H1 (cell line): Measurements from ENCODE around the gene CRADD. TPM values are rescaled to one million over a fixed set of nuclear protein-coding genes. Genes with fewer than 3 reads are reported as not detected.

Source experiments
- CTCF ChIA-PET: fragments of 300-600 bp; sonication (Branson Sonifier 250); formaldehyde crosslinking; loops from one replicate; lab custom pipeline; 2021; ENCODE audit not compliant: partially characterized antibody; lab: Charles Lee
- POLR2A ChIA-PET: fragments of 300-600 bp; sonication (Branson Sonifier 250); formaldehyde crosslinking; loops from one replicate; lab custom pipeline; 2021; ENCODE audit warnings: inconsistent platforms; ENCODE audit not compliant: partially characterized antibody; lab: Charles Lee
- DNase-seq, 2 experiments: peaks; one replicate each; pipeline versions ENCODE4 v3.0.0 to v3.0.0-alpha.2; 2010 to 2022; ENCODE audit warnings: low spot score in 2 of 2, low read depth in 1 of 2, mixed read lengths in 1 of 2
- FAIRE-seq: peaks from 2 replicates; lab custom pipeline; 2011; peaks lifted over from hg19 to GRCh38; lab: Jason Lieb, UNC
- H2AFZ ChIP-seq: 2 replicates; pipeline ENCODE4 v1.8.1; 2012; ENCODE audit warnings: low read length, inconsistent platforms
- H2AK5ac ChIP-seq: 2 replicates; pipeline ENCODE4 v1.6.1; 2013; ENCODE audit warnings: low read depth, low read length
- H2BK120ac ChIP-seq: replicated peaks from 2 replicates; pipeline ENCODE3; 2013; ENCODE audit warnings: low read depth, low read length, inconsistent platforms
- H2BK12ac ChIP-seq: 2 replicates; pipeline ENCODE4 v1.6.1; 2013; ENCODE audit warnings: low read depth, low read length
- H2BK15ac ChIP-seq: 2 replicates; pipeline ENCODE4 v1.6.1; 2013; ENCODE audit warnings: low read length
- H2BK20ac ChIP-seq: 2 replicates; pipeline ENCODE4 v1.6.1; 2013; ENCODE audit warnings: low read length
- H2BK5ac ChIP-seq: 2 replicates; pipeline ENCODE4 v1.6.1; 2013; ENCODE audit warnings: low read depth, low read length
- H3K14ac ChIP-seq: 2 replicates; pipeline ENCODE4 v1.6.1; 2013; ENCODE audit warnings: inconsistent platforms; ENCODE audit not compliant: insufficient read length
- H3K18ac ChIP-seq: 2 replicates; pipeline ENCODE4 v1.6.1; 2013; ENCODE audit warnings: low read length; ENCODE audit errors: extremely low read depth
- H3K23ac ChIP-seq: 2 replicates; pipeline ENCODE4 v1.6.1; 2013; ENCODE audit warnings: inconsistent platforms; ENCODE audit not compliant: insufficient read length
- H3K23me2 ChIP-seq: 2 replicates; pipeline ENCODE4 v1.6.1; 2013; ENCODE audit warnings: low read depth, low read length
- H3K27ac ChIP-seq: 2 replicates; pipeline ENCODE4 v1.6.1; 2011; ENCODE audit warnings: low read depth, low read length, inconsistent platforms
- H3K27me3 ChIP-seq, 4 experiments: replicated peaks in 1 of 4; 1 replicate in 1 of 4; 2 replicates in 3 of 4; pipeline versions ENCODE4 v1.6.1 to v1.8.1; 2011 to 2013; ENCODE audit warnings: low read length in 3 of 4, mild to moderate bottlenecking in 3 of 4, inconsistent platforms in 2 of 4, mixed read lengths in 2 of 4, moderate library complexity in 1 of 4; ENCODE audit not compliant: control insufficient read depth in 3 of 4, insufficient read depth in 3 of 4; ENCODE audit errors: extremely low read depth in 1 of 4
- H3K36me3 ChIP-seq, 4 experiments: 2 replicates each; pipeline versions ENCODE4 v1.6.1 to v1.8.1; 2011 to 2013; ENCODE audit warnings: mild to moderate bottlenecking in 4 of 4, low read length in 3 of 4, moderate library complexity in 2 of 4, control low read depth in 1 of 4, inconsistent platforms in 1 of 4; ENCODE audit not compliant: insufficient read depth in 4 of 4, control insufficient read depth in 2 of 4
- H3K4ac ChIP-seq: replicated peaks from 2 replicates; pipeline ENCODE3; 2013; ENCODE audit warnings: low read length, low read depth, mixed read lengths, inconsistent platforms; ENCODE audit not compliant: insufficient read length
- H3K4me1 ChIP-seq, 4 experiments: replicated peaks in 1 of 4; 1 replicate in 1 of 4; 2 replicates in 3 of 4; pipeline versions ENCODE4 v1.6.1 to v1.8.1; 2011 to 2013; ENCODE audit warnings: low read length in 3 of 4, inconsistent platforms in 2 of 4, mixed read lengths in 1 of 4; ENCODE audit not compliant: insufficient read depth in 4 of 4, control insufficient read depth in 3 of 4
- H3K4me2 ChIP-seq, 2 experiments: 2 replicates each; pipeline versions ENCODE4 v1.6.1 to v1.8.1; 2011 to 2013; ENCODE audit warnings: low read depth in 2 of 2, low read length in 2 of 2, control low read depth in 1 of 2, inconsistent platforms in 1 of 2, mild to moderate bottlenecking in 1 of 2; ENCODE audit not compliant: insufficient read depth in 1 of 2
- H3K4me3 ChIP-seq, 4 experiments: fragments of 200-600, 300-600 bp in 1 of 4; sonication (generic), shearing (Covaris generic), sonication (Bioruptor Twin) in 1 of 4; 2 replicates each; pipeline versions ENCODE4 v1.5.1 to v1.8.1; 2011 to 2016; ENCODE audit warnings: low read length in 4 of 4, low read depth in 3 of 4, control low read depth in 2 of 4, inconsistent platforms in 2 of 4, mild to moderate bottlenecking in 2 of 4, mixed read lengths in 1 of 4, moderate library complexity in 1 of 4; ENCODE audit not compliant: insufficient read depth in 2 of 4; ENCODE audit errors: extremely low read depth in 1 of 4
- H3K56ac ChIP-seq: replicated peaks from 2 replicates; pipeline ENCODE3; 2013; ENCODE audit warnings: low read depth, mild to moderate bottlenecking, mixed read lengths, low read length, inconsistent platforms; ENCODE audit not compliant: insufficient read length
- H3K79me1 ChIP-seq: 2 replicates; pipeline ENCODE4 v1.6.1; 2013; ENCODE audit warnings: low read depth, low read length, control low read depth
- H3K79me2 ChIP-seq, 2 experiments: 2 replicates each; pipeline versions ENCODE4 v1.6.1 to v1.8.1; 2012 to 2013; ENCODE audit warnings: low read length in 2 of 2, mild to moderate bottlenecking in 2 of 2, inconsistent platforms in 1 of 2; ENCODE audit not compliant: insufficient read depth in 2 of 2, control insufficient read depth in 1 of 2
- H3K9ac ChIP-seq, 4 experiments: replicated peaks in 1 of 4; 1 replicate in 1 of 4; 2 replicates in 3 of 4; pipeline versions ENCODE4 v1.6.1 to v1.8.1; 2011 to 2013; ENCODE audit warnings: low read depth in 3 of 4, low read length in 3 of 4, control low read depth in 2 of 4, mild to moderate bottlenecking in 2 of 4, moderate library complexity in 2 of 4, inconsistent platforms in 1 of 4; ENCODE audit errors: extremely low read depth in 1 of 4
- H3K9me3 ChIP-seq, 2 experiments: 2 replicates each; pipeline versions ENCODE4 v1.6.1 to v1.8.1; 2012 to 2013; ENCODE audit warnings: mild to moderate bottlenecking in 2 of 2, moderate library complexity in 2 of 2, control low read depth in 1 of 2, inconsistent platforms in 1 of 2, low read depth in 1 of 2, low read length in 1 of 2, mixed read lengths in 1 of 2; ENCODE audit not compliant: insufficient read depth in 2 of 2
- H4K20me1 ChIP-seq, 2 experiments: replicated peaks in 1 of 2; 2 replicates each; pipeline versions ENCODE3 to v1.8.1; 2011 to 2013; ENCODE audit warnings: inconsistent platforms in 2 of 2, low read length in 2 of 2, mild to moderate bottlenecking in 1 of 2; ENCODE audit not compliant: insufficient read depth in 2 of 2, control insufficient read depth in 1 of 2
- H4K5ac ChIP-seq: 2 replicates; pipeline ENCODE4 v1.6.1; 2013; ENCODE audit warnings: low read length, low read depth, mixed read lengths, inconsistent platforms; ENCODE audit not compliant: insufficient read length
- H4K8ac ChIP-seq: 2 replicates; pipeline ENCODE4 v1.8.0; 2013; ENCODE audit warnings: mild to moderate bottlenecking, moderate library complexity, low read length, inconsistent platforms; ENCODE audit not compliant: insufficient read depth; ENCODE audit errors: extremely low read depth
- H4K91ac ChIP-seq: replicated peaks from 2 replicates; pipeline ENCODE3; 2013; ENCODE audit warnings: low read length, mixed read lengths, inconsistent platforms; ENCODE audit not compliant: insufficient read length
- CREB1 ChIP-seq: IDR thresholded peaks from 2 replicates; pipeline ENCODE4 v1.6.1; 2012; ENCODE audit warnings: inconsistent platforms
- E2F6 ChIP-seq: IDR thresholded peaks from 2 replicates; pipeline ENCODE4 v1.6.1; 2012; ENCODE audit warnings: inconsistent platforms
- FOSL1 ChIP-seq: IDR thresholded peaks from 2 replicates; pipeline ENCODE4 v1.6.1; 2011; ENCODE audit warnings: mild to moderate bottlenecking, low read depth, low read length, moderate library complexity; ENCODE audit not compliant: insufficient read depth
- GTF2F1 ChIP-seq: IDR thresholded peaks from 2 replicates; pipeline ENCODE4 v1.6.1; 2012; ENCODE audit warnings: low read depth, low read length, improper control_type of control experiment, borderline replicate concordance
- HDAC2 ChIP-seq, 2 experiments: fragments of 300-600 bp in 1 of 2; sonication (generic) in 1 of 2; IDR thresholded peaks; 2 replicates each; pipeline ENCODE4 v1.6.1; 2011 to 2012; ENCODE audit warnings: low read depth in 2 of 2, low read length in 2 of 2, mild to moderate bottlenecking in 2 of 2, moderate library complexity in 2 of 2, borderline replicate concordance in 1 of 2, inconsistent platforms in 1 of 2
- MAFK ChIP-seq: IDR thresholded peaks from 2 replicates; pipeline ENCODE4 v1.6.1; 2012; ENCODE audit warnings: low read depth, mild to moderate bottlenecking, improper control_type of control experiment, low read length
- RFX5 ChIP-seq: IDR thresholded peaks from 2 replicates; pipeline ENCODE4 v1.6.1; 2011; ENCODE audit warnings: low read depth, low read length, improper control_type of control experiment, borderline replicate concordance
- TBP ChIP-seq: IDR thresholded peaks from 2 replicates; pipeline ENCODE4 v1.6.1; 2011; ENCODE audit warnings: low read depth, low read length, improper control_type of control experiment
- whole genome bisulfite sequencing, 2 experiments: shearing (Covaris generic) in 1 of 2; methylation state at CpG; one replicate each; pipeline versions ENCODE4 v1.1.6 to v1.1.7; 2013 to 2015; ENCODE audit warnings: low lambda C conversion rate in 2 of 2, mixed read lengths in 2 of 2, inconsistent platforms in 1 of 2, low coverage in 1 of 2, missing lambda C conversion rate in 1 of 2; ENCODE audit not compliant: insufficient replicate concordance in 2 of 2, insufficient coverage in 1 of 2, insufficient read length in 1 of 2; ENCODE audit errors: extremely low coverage in 1 of 2, missing lambda C conversion rate in 1 of 2; 5-methylcytosine and 5-hydroxymethylcytosine counted together
- polyA plus RNA-seq, 7 experiments: library from polyadenylated mRNA; depleted of rRNA in 3 of 7; stranded (reverse) in 5 of 7; unstranded in 2 of 7; fragments of >200 nt in 5 of 7; fragments of 200-250 nt in 2 of 7; gene quantifications; 1 replicate in 5 of 7; 2 replicates in 1 of 7; 4 replicates in 1 of 7; pipeline versions ENCODE4 v1.2.1 to v1.2.3, GENCODE V29; 2011 to 2013; ENCODE audit warnings: missing spikeins in 2 of 7, mixed read lengths in 2 of 7
- total RNA-seq: library from RNA; stranded (reverse); fragmentation: NEBNext Ultra II Directional; extraction: Animal tissue kit (Norgen Biotek cat#: 25700); gene quantifications from 2 replicates; pipeline ENCODE4 v1.2.1, GENCODE V29; 2021

Gene CRADD
- total and polyA plus RNA-seq, 2 of the 8 experiments (the other 6 are each of a cell fraction or from before 2014, with no cell fraction given), result 8.1 to 15.4 TPM

GRCh38 chr12:93832131-93832530 is 155.0 kb downstream of the CRADD start:
- no peak overlapping the region for H2BK20ac ChIP-seq
- no peak overlapping the region for H2AFZ ChIP-seq
- H3K14ac ChIP-seq, result no peak overlapping the region
- H3K56ac ChIP-seq, result no peak overlapping the region
- H2BK12ac ChIP-seq, result no peak overlapping the region
- no peak overlapping the region for H2AK5ac ChIP-seq
- H3K18ac ChIP-seq, result no peak overlapping the region
- H2BK120ac ChIP-seq, result no peak overlapping the region
- H3K27me3 ChIP-seq, result no peaks in the 10 kb centered on the region
- no peak for FAIRE-seq
- H3K79me1 ChIP-seq, result no peaks in the 10 kb centered on the region
- H3K23ac ChIP-seq, result no peak overlapping the region
- H3K9ac ChIP-seq, result no peak overlapping the region
- H3K4me1 ChIP-seq, result no peaks in the 10 kb centered on the region
- no peak overlapping the region for H4K8ac ChIP-seq
- H4K5ac ChIP-seq, result no peak overlapping the region
- 46% methylated on average over 2 of the region's 2 CpGs; no CpG with 5 or more reads in 1 of the 2 experiments for WGBS, 2 experiments
- no peaks in the 10 kb centered on the region for H3K23me2 ChIP-seq
- no peaks in the 10 kb centered on the region for H4K20me1 ChIP-seq
- no peak overlapping the region for H3K4me3 ChIP-seq
- H3K4me2 ChIP-seq, result no peak overlapping the region
- no peak overlapping the region for H2BK5ac ChIP-seq
- DNase-seq, result no peak
- no peak overlapping the region for H3K27ac ChIP-seq
- H4K91ac ChIP-seq, result no peak overlapping the region
- H3K36me3 ChIP-seq, result no peaks in the 10 kb centered on the region
- CTCF ChIA-PET, result interaction anchor here (1.3 to 2.2 kb wide), 2 partner anchors 242 to 269 kb away, joined by 4 to 6 read pairs; no protein-coding TSS in a partner anchor
- no peak overlapping the region for H3K4ac ChIP-seq
- H3K9me3 ChIP-seq, result no peaks in the 10 kb centered on the region
- no peak overlapping the region for H2BK15ac ChIP-seq
- POLR2A ChIA-PET, result interaction anchor here (0.7 kb wide), 1 partner anchor 21 kb away, joined by 3 read pairs; no protein-coding TSS in a partner anchor
- no peak for TF ChIP-seq TBP
- TF ChIP-seq FOSL1, result no peak
- no peak for TF ChIP-seq E2F6
- no peak for TF ChIP-seq MAFK
- TF ChIP-seq HDAC2 (IDR thresholded peaks at IDR 0.05; ENCODE audit: borderline replicate concordance in 1 of 2, low read depth in 2 of 2, low read length in 2 of 2), result no peak
- TF ChIP-seq RFX5, result no peak
- TF ChIP-seq GTF2F1, result no peak
- TF ChIP-seq CREB1, result no peak
- TF ChIP-seq, all 59 proteins: peak for 0
- no peaks in the 10 kb centered on the region for H3K79me2 ChIP-seq
